OCI-LY3 (cell line): Measurements from ENCODE around the gene EDEM1.

Experiments used
- CTCF ChIP-seq: fragments of 200-600, 300-600 bp; sonication (generic); IDR thresholded peaks from 2 replicates; pipeline ENCODE4 v1.5.1; 2014; ENCODE audit warnings: antibody characterized with exemption, low read length, low read depth
- EZH2phosphoT487 ChIP-seq: fragments of 200-600 bp; shearing (Covaris generic); IDR thresholded peaks from 2 replicates; pipeline ENCODE4 v1.6.1; 2018; ENCODE audit warnings: antibody characterized with exemption, mixed run types, low read depth

- TF ChIP-seq CTCF (no peak), EZH2phosphoT487 (no peak)
Observed at GRCh38 chr3:5155241-5155640, 32.3 kb upstream of the EDEM1 start.
